Mesenteric fat pad (tissue), 1 donor: ENCODE data around the gene LAMA1. TPM values are rescaled to one million over a fixed set of nuclear protein-coding genes. Genes with fewer than 3 reads are reported as not detected.
"Not testable (repeated sequence)": the region's sequence is repeated elsewhere in the genome, so short reads cannot be mapped to it uniquely, and the experiment has no call there.

Experiments used
- DNase-seq: peaks from one replicate; pipeline ENCODE4 v3.0.0-alpha.2; 2020; ENCODE audit warnings: low spot score
- total RNA-seq: library from RNA; stranded (reverse); fragmentation: NEBNext Ultra II Directional; extraction: Animal tissue kit (Norgen Biotek cat#: 25700); gene quantifications from one replicate; pipeline ENCODE4 v1.2.1, GENCODE V29; 2021
- donor health status: DM: yes; HTN: yes; CAD: no.

Gene LAMA1
- total RNA-seq, 1 donor from 2014 or later, result 7.9 TPM

DNA sequence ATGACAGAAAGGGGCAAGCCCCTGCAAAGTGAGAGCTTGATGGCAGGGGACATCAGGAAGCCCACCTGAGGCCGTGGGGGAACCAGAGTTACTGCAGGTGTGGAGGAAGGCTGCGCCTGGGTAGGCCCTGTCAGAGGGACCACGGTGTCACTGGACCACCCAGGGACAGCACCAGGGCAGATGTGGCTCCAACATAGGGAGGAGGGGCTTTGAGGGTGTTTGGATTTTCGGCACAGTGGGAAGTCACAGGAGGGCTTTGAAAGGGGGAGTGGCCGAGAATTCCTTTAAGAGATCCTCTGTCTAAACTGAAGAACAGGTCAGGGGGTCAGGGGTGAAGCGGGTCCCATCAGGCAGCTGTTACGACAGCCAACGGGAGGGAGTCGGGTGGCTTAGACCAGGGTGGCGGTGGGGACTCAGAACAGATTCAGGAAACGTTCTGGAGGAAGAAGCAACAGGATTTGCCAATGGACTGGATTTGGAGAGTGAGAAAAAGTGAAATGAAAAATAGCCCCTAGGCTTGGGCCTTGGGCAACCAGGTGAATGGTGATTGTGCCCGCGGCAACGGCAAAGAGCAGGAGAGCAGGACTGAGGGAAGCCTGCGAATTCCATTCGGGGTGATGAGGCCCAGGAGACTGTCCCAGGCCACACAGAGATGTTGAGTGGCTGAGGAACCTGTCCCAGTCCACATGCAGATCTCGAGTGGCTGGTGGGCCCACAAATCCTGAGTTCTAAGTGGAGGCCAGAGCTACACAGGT lies 166.1 kb downstream of the LAMA1 start:
- DNase-seq, result no peak

DNA sequence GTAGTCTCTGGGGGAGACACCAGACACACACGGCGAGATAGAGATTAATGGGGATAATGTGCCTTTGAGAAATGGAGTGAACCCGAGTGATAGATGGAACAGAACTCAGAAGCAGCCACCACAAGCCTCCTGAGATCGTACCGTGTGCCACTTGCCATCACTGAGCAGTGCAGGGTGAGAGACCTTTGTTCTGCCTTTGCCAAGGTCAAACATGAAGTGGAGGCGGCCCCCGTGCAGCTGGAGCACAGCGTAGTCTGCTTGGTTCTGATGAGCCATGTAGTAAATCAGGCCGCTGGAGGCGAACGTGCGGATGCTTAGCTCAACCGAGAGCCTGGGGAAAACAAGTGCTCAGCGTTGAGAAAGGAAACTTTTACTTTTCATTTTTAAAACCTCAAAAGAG lies 167.0 kb downstream of the LAMA1 start:
- DNase-seq, result no peak

DNA sequence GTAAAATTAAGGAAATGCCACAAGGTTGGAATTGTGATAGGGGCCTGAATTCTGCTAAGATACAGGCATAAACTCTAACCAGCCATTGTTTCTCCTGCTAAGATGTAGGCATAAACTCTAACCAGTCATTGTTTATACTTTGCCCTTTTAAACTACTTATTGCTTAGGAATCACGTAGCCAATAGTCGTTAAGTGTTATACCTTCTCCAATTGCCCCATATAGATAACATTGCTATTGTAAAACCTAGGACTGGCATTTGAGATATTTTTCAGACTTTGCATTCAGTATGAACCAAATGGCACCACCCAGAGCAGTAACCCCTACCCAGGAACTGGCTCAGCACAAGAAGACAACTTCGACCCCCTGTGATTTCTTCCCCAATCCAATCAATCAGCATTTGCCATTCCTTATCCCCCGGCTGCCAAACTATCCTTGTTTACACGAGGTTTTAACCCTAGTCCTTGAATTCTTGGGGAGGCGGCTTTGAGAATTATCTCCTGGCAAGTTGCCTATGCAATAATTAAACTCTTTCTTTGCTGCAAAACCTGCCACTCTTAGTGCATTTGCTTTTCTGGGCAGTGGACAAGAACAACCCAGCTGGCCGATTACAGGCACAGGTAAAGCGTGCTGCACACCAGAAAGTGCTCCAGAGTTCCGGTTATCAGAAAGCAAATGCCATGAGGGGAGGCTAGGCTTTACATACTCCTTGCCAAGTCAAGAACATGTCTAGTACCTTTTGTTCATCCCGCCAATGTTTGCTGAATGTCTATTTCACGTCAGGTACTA lies 167.6 kb downstream of the LAMA1 start:
- DNase-seq, result no peak

DNA sequence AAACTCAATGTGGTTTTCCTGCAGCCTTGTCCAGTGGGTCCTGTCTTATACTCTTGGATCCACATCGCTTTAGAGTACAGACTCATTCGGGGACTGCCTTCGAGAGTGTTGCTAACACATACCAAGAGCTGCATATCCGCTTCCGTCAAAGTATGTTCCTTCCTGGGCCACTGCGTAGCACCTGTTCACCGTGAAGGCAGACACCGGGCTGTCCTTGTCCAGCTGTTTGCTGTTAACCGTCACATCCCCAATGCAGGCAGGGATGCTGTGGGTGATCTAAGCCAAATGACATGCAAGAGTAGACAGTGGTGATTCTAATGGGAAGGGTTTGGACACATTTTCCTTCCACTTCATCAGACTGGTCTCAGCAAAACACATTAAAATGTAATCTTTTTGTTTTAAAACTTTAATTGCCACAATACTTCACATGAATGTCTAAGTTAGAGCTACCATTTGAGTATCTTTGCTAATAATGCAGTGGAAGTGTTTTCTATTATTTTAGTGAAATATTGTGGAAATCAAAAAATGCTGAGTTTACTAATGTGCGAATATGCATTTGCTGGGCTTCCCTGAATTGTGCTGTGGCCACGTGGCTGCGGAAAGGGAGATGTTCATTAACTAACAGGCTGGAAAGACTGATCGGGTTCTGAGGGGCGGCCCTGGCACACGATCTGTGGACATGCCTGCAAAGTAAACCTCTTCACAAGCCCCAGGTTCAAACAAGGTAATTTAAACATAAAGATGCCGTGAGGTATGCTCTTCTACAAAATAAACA lies 169.1 kb downstream of the LAMA1 start:
- DNase-seq, result no peak

DNA sequence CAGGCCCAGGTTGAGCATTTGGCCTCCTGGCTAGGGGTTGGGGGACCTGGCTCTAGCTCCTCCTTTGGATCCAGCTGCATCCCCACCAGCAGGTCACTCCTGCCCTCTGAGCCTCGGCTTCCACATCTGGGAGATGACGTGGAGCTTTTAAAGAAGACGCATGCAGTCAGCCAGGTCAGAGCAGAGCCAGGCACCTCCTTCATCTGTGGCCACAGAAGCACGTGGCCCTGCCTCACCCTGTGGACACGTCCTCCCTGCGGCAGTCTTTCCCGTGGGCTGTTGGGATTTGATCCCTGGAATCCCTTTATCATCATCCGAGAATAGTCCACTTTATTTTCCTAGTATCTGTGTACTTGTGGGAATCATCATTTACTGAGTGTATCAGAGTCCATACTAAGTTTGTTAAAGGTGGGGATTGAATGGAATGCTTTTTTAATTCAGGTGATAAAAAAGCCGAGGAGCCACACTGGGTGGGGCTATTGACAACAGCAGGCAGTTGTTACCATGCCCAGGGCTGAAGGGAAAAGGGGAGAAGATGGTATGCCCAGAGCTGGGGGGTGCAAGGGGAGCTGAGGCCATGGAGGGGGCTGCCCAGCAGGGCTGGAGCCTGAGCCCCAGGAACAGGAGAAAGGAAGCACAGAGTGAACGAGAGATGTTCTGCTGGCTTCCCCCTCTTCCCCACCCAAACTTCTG lies 170.1 kb downstream of the LAMA1 start:
- DNase-seq, result no peak

DNA sequence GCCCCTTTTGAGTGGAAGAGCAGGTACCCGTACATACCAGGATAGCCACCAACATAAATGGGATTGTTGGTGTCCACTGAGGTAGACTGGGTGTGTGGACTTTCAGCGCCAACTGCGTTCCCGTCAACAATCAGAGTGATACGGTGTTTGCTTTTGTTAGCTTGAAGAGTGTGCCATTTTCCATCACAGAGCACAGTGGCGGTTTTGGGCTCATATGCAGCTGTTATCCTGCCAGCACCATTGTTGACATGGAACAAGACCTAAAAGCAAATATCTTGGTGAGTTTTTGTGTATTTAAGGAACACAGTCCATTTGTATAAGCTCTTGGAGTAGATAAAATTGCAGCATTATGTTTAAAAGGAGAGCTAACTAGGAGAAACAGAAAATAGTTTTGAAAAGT lies 174.5 kb downstream of the LAMA1 start:
- no peak for DNase-seq

DNA sequence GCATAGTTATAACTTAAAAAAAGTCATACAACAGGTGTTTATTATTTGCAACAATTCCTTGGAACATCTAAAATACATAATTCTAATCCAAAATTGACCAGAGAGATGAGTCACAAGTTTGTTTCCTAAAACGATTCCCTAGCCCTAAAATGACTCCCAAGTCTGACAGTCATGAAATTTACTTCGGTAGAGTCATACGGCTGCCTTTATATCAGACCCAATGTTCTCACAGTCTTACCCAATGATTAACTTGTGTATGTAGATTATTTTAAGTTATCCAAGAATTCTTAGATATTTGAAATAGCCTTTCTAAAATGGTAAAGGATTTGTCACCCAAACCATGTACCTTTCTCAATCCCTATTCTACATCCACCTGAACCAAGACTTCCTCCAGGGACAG lies 174.9 kb downstream of the LAMA1 start:
- DNase-seq, result no peak

DNA sequence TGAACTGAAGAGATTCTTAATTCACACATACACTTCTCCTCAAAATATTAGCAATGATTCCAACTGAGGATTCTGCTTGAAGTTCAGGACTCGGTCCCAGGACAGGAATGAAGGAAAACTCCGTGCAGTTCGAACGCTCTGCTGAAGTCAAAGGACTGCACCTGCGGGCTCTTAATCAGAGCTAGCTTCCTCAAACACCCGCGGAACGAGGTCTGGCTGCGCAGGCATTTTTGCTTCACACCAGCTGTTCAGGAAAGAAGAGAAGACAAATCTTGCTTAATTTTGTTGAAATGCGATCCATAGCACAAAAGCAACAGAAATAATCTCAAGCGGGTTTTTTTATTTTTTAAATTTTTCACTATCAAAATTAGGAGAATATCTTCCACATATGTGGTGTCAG lies 175.6 kb downstream of the LAMA1 start:
- no peak for DNase-seq

DNA sequence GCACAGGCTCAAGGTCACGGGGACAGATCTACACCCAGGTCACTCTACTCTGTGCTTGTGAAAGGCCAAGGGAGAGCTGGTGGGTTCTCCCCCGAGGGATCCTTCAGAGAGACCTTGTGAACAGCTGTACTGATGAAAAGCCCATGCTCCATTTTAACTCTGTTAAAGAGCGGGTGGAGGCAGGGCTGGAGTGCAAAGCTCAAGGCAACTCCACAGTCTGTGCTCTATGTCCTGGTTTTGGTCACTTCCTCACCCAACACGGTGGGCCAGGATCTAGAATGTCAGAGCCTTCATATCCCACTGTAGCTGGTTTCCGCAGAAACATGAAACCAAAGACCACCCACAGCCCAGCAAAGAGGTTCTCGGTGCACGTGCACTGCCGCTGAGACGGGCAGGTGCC lies 177.1 kb downstream of the LAMA1 start:
- DNase-seq, result no peak

DNA sequence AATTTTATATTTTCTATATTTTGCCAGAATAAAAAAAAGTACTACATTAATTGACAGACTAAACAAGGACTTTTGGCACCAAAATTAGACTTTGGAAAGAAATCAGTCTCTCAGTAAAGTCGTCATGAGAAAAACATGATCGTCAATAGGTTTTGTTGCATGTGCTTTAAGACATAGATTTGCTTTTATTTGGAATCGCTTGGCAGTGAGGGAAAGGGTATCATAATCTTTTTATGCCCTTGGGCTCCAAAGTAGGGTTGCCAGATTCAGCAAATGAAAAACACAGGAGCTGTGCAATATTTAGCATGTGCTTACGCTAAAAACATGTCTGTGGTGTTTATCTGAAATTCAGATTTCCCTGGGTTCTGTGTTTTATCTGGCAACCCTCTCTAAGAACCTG lies 177.6 kb downstream of the LAMA1 start:
- no peak for DNase-seq

DNA sequence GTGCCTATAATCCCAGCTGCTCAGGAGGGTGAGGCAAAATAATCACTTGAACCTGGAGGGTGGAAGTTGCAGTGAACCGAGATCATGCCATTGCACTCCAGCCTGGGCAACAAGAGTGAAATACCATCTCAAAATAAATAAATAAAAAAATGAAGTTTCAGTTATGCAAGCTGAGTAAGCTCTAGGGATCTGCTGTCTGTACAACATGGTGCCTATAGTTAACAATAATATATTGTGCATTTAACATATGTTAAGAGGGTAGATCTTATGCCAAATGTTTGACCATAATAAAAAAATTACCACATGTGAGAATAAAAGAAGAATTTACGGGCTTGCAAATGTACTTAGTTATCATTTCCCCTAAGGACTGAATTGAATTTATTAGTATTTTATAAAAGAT lies 179.2 kb downstream of the LAMA1 start:
- DNase-seq, result not testable (repeated sequence)

DNA sequence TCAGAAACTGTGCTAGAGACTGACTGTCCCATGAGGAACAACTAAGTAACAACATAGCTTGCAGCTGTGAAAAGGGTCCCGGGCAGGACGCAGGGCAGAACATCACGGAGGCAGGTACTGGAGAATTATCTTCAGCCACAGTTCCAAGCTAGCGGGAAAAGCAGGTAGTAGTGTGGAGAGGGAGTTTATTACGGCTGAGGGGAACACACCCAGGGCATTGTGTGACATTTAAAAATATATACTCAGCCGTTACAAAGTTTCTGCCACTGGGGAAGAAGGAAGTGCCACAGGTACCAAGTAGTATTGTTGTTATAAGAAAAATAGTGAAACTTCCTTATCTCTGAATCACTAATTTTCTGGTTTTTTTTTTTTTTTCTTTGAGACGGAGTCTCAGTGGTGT lies 179.6 kb downstream of the LAMA1 start:
- DNase-seq, result no peak

DNA sequence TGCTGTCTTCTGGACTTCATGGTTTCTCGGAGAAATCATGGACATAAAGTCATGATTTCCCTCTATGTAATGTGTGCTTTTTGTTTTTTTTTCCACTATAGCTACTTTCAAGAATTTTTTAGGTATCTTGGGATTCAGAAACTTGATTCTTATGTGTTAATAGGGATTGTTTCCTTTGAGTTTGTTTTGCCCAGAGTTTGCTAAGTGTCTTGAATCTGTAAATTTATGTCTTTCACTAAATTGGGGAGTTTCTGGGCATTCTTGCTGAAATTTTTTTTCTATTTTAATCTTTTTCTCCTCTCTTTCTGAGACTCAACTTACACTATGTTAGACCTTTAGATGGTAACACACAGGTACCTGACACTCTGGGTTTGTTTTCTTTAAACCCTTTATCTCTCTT lies 182.7 kb downstream of the LAMA1 start:
- no peak for DNase-seq

DNA sequence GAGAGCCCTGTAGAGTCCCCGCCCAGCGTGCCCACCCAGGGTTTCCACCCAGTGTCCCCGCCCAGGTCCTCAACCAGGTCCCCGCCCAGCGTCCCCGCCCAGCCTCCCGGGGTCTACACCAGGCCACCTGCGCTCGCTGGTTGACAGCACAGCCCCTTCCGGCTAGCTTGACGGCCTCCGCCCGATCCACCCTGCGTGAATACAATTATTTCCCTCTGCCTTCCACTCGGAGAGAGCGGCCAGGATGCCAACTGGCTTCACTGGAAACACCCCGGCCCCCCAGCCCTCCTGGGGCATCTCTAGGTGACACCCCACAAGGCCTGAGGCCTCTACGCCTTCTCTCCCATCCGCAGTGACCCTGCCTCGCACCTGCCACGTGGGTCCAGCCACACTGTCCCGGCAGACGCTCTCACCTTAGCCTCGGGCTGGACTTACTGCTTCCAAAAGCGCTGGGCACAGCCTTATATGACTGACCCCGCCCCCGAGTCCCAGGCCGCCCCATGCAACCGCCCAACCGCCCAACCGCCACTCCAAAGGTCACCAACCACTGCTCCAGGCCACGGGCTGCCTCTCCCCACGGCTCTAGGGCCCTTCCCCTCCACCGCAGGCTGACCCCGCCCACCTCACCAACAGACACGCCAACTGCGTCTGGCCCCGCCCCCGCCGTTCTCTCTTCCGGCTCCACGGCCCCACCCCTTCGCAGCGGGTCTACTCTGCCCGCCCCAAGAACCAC lies 188.1 kb downstream of the LAMA1 start:
- DNase-seq, result no peak

DNA sequence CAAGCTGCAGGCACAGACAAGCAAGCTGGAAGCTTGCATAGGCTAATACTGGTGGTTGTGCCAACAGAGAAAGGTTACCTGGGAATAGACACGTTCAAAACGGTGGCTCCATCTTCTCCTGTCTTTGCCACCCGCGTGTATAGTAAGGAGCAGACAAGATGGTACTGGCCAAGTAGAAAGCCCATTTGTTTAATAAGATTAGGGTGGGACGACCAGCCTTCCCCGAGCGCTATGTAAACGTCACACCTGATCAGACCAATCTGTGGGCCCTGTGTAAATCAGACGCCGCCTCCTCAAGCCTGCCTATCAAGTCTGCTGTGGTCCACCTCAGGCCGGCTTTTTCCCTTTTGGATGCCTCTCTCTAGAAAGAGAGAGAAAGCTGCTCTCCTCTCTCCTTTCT lies 189.2 kb downstream of the LAMA1 start:
- DNase-seq, result no peak

DNA sequence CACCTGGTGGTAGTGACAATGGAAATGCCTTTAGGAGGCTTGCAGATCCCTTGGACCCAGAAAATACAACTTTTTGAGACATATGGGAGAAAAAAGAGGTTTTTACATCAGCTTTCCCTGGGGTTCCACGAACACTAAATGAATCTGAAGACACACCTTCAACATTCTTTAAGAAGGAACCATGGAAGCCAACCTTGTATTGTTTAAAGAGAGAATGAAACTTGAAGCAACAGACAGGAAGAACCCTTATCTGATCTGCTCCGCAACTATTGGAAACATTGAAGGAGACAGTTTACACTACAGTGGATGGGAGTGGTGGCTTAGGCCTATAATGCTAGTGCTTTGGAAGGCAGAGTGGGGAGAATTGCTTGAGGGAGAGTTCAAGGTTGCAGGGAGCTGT lies 190.4 kb downstream of the LAMA1 start:
- no peak for DNase-seq

DNA sequence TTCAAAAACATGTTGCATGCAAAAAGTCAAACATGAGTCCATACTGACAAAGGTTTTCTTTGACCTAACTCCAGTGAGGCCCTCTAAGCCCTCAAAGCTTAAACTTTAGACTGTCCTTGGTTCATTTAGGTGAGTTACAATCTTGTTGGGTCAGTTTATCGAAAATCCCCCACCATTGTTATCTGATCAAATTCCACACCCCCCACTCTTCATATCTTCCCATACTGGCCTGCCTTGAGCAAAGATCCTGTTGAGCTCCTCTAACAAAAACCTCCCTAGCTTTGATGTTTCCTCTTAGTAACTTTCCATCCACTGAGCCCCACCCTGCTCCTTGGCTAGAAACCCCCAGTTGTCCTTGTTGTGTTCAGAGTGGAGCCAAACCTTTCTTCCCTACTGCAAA lies 194.4 kb downstream of the LAMA1 start:
- DNase-seq, result no peak

DNA sequence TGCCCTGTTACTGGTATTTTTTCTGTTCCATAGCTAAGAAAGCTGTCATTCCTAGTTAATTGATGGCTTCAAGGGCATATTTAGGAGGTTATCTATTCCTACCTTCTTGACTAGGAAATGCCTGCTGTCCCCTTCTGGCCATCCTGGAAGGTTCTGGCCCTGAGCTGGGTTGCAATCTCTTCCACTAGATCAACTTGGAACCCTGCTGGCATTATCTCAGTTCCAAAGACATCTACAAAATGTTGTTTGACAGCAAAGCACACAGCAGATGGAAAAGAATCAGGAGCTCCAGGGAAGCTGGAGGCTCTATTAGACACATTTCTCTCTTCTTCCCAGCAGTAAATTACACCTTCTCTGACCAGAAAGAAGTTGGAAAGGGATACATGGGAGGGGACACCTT lies 196.0 kb downstream of the LAMA1 start:
- no peak for DNase-seq

DNA sequence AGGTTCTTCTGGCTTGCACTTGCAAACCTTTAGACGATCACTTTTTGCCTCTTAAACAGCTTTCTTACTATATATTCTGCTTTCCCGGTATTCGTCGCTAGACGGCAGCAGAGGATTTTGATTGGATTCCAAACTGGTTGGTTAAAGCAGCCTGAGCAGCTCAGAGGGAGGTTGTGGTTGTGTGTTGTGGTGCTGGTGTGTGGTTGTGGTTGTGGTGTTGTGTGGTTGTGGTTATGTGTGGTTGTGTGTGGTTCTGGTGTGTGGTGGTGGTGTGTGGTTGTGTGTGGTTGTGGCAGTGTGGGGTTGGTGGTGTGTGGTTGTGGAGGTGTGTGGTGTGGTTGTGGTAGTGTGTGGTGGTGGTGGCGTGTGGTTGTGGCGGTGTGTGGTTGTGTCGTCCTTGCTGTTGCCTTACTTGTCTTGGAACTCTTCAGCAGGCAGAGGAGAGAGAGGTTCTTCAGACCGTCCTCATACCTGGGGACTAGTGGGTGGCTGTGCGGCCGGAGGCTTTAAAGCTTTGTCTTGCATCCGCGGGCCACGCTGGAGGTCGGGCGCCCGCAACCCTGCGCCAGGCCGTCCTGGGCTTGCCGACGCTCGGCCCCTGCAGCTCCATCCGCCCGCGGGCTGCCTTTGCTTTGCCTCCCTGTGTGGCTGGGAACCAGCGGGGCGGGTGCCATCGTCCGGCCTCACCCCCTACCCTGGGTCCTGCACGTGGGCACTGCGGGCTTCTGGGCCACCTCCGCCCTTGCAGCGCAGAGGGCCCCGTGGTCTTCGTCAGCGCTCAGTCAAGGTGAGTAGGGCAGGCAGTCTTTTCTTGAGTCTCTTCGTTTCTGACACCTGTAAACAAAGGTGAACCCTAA lies 197.3 kb downstream of the LAMA1 start:
- no peak for DNase-seq

DNA sequence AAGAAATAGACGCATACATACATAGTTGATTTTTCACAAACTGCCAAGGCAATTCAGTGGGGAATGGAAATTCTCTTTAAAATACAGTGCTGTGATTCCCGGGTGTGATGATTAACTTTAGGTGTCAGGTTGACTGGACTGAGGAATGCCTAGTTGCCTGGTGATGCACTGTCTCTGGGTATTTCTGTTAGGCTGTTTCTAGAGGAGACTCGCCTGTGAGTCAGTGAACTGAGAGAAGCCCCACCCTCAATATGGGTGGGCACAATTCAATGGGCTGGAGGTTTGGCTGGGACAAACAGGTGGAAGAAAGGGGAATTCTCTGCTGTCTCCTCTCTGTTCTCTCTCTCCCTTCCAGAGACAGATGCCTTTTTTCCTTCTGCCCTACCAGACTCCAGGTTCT lies 200.5 kb downstream of the LAMA1 start:
- DNase-seq, result no peak
